H1 (cell line): ENCODE data around the gene SEZ6L. TPM values are rescaled to one million over a fixed set of nuclear protein-coding genes. Genes with fewer than 3 reads are reported as not detected.
A peak's percentile ranks its signal among the peaks of the same experiment; 100 is the strongest.

Experiments used
- CTCF ChIA-PET: fragments of 300-600 bp; sonication (Branson Sonifier 250); formaldehyde crosslinking; loops from one replicate; lab custom pipeline; 2021; ENCODE audit not compliant: partially characterized antibody; lab: Charles Lee
- POLR2A ChIA-PET: fragments of 300-600 bp; sonication (Branson Sonifier 250); formaldehyde crosslinking; loops from one replicate; lab custom pipeline; 2021; ENCODE audit warnings: inconsistent platforms; ENCODE audit not compliant: partially characterized antibody; lab: Charles Lee
- DNase-seq, 2 experiments: peaks; one replicate each; pipeline versions ENCODE4 v3.0.0 to v3.0.0-alpha.2; 2010 to 2022; ENCODE audit warnings: low spot score in 2 of 2, low read depth in 1 of 2, mixed read lengths in 1 of 2
- FAIRE-seq: peaks from 2 replicates; lab custom pipeline; 2011; peaks lifted over from hg19 to GRCh38; lab: Jason Lieb, UNC
- H2AFZ ChIP-seq: 2 replicates; pipeline ENCODE4 v1.8.1; 2012; ENCODE audit warnings: low read length, inconsistent platforms
- H2AK5ac ChIP-seq: 2 replicates; pipeline ENCODE4 v1.6.1; 2013; ENCODE audit warnings: low read depth, low read length
- H2BK120ac ChIP-seq: replicated peaks from 2 replicates; pipeline ENCODE3; 2013; ENCODE audit warnings: low read depth, low read length, inconsistent platforms
- H2BK12ac ChIP-seq: 2 replicates; pipeline ENCODE4 v1.6.1; 2013; ENCODE audit warnings: low read depth, low read length
- H2BK15ac ChIP-seq: 2 replicates; pipeline ENCODE4 v1.6.1; 2013; ENCODE audit warnings: low read length
- H2BK20ac ChIP-seq: 2 replicates; pipeline ENCODE4 v1.6.1; 2013; ENCODE audit warnings: low read length
- H2BK5ac ChIP-seq: 2 replicates; pipeline ENCODE4 v1.6.1; 2013; ENCODE audit warnings: low read depth, low read length
- H3K14ac ChIP-seq: 2 replicates; pipeline ENCODE4 v1.6.1; 2013; ENCODE audit warnings: inconsistent platforms; ENCODE audit not compliant: insufficient read length
- H3K18ac ChIP-seq: 2 replicates; pipeline ENCODE4 v1.6.1; 2013; ENCODE audit warnings: low read length; ENCODE audit errors: extremely low read depth
- H3K23ac ChIP-seq: 2 replicates; pipeline ENCODE4 v1.6.1; 2013; ENCODE audit warnings: inconsistent platforms; ENCODE audit not compliant: insufficient read length
- H3K23me2 ChIP-seq: 2 replicates; pipeline ENCODE4 v1.6.1; 2013; ENCODE audit warnings: low read depth, low read length
- H3K27ac ChIP-seq: 2 replicates; pipeline ENCODE4 v1.6.1; 2011; ENCODE audit warnings: low read depth, low read length, inconsistent platforms
- H3K27me3 ChIP-seq, 4 experiments: replicated peaks in 1 of 4; 1 replicate in 1 of 4; 2 replicates in 3 of 4; pipeline versions ENCODE4 v1.6.1 to v1.8.1; 2011 to 2013; ENCODE audit warnings: low read length in 3 of 4, mild to moderate bottlenecking in 3 of 4, inconsistent platforms in 2 of 4, mixed read lengths in 2 of 4, moderate library complexity in 1 of 4; ENCODE audit not compliant: control insufficient read depth in 3 of 4, insufficient read depth in 3 of 4; ENCODE audit errors: extremely low read depth in 1 of 4
- H3K36me3 ChIP-seq, 4 experiments: 2 replicates each; pipeline versions ENCODE4 v1.6.1 to v1.8.1; 2011 to 2013; ENCODE audit warnings: mild to moderate bottlenecking in 4 of 4, low read length in 3 of 4, moderate library complexity in 2 of 4, control low read depth in 1 of 4, inconsistent platforms in 1 of 4; ENCODE audit not compliant: insufficient read depth in 4 of 4, control insufficient read depth in 2 of 4
- H3K4ac ChIP-seq: replicated peaks from 2 replicates; pipeline ENCODE3; 2013; ENCODE audit warnings: low read length, low read depth, mixed read lengths, inconsistent platforms; ENCODE audit not compliant: insufficient read length
- H3K4me1 ChIP-seq, 4 experiments: replicated peaks in 1 of 4; 1 replicate in 1 of 4; 2 replicates in 3 of 4; pipeline versions ENCODE4 v1.6.1 to v1.8.1; 2011 to 2013; ENCODE audit warnings: low read length in 3 of 4, inconsistent platforms in 2 of 4, mixed read lengths in 1 of 4; ENCODE audit not compliant: insufficient read depth in 4 of 4, control insufficient read depth in 3 of 4
- H3K4me2 ChIP-seq, 2 experiments: 2 replicates each; pipeline versions ENCODE4 v1.6.1 to v1.8.1; 2011 to 2013; ENCODE audit warnings: low read depth in 2 of 2, low read length in 2 of 2, control low read depth in 1 of 2, inconsistent platforms in 1 of 2, mild to moderate bottlenecking in 1 of 2; ENCODE audit not compliant: insufficient read depth in 1 of 2
- H3K4me3 ChIP-seq, 4 experiments: fragments of 200-600, 300-600 bp in 1 of 4; sonication (generic), shearing (Covaris generic), sonication (Bioruptor Twin) in 1 of 4; 2 replicates each; pipeline versions ENCODE4 v1.5.1 to v1.8.1; 2011 to 2016; ENCODE audit warnings: low read length in 4 of 4, low read depth in 3 of 4, control low read depth in 2 of 4, inconsistent platforms in 2 of 4, mild to moderate bottlenecking in 2 of 4, mixed read lengths in 1 of 4, moderate library complexity in 1 of 4; ENCODE audit not compliant: insufficient read depth in 2 of 4; ENCODE audit errors: extremely low read depth in 1 of 4
- H3K56ac ChIP-seq: replicated peaks from 2 replicates; pipeline ENCODE3; 2013; ENCODE audit warnings: low read depth, mild to moderate bottlenecking, mixed read lengths, low read length, inconsistent platforms; ENCODE audit not compliant: insufficient read length
- H3K79me1 ChIP-seq: 2 replicates; pipeline ENCODE4 v1.6.1; 2013; ENCODE audit warnings: low read depth, low read length, control low read depth
- H3K79me2 ChIP-seq, 2 experiments: 2 replicates each; pipeline versions ENCODE4 v1.6.1 to v1.8.1; 2012 to 2013; ENCODE audit warnings: low read length in 2 of 2, mild to moderate bottlenecking in 2 of 2, inconsistent platforms in 1 of 2; ENCODE audit not compliant: insufficient read depth in 2 of 2, control insufficient read depth in 1 of 2
- H3K9ac ChIP-seq, 4 experiments: replicated peaks in 1 of 4; 1 replicate in 1 of 4; 2 replicates in 3 of 4; pipeline versions ENCODE4 v1.6.1 to v1.8.1; 2011 to 2013; ENCODE audit warnings: low read depth in 3 of 4, low read length in 3 of 4, control low read depth in 2 of 4, mild to moderate bottlenecking in 2 of 4, moderate library complexity in 2 of 4, inconsistent platforms in 1 of 4; ENCODE audit errors: extremely low read depth in 1 of 4
- H3K9me3 ChIP-seq, 2 experiments: 2 replicates each; pipeline versions ENCODE4 v1.6.1 to v1.8.1; 2012 to 2013; ENCODE audit warnings: mild to moderate bottlenecking in 2 of 2, moderate library complexity in 2 of 2, control low read depth in 1 of 2, inconsistent platforms in 1 of 2, low read depth in 1 of 2, low read length in 1 of 2, mixed read lengths in 1 of 2; ENCODE audit not compliant: insufficient read depth in 2 of 2
- H4K20me1 ChIP-seq, 2 experiments: replicated peaks in 1 of 2; 2 replicates each; pipeline versions ENCODE3 to v1.8.1; 2011 to 2013; ENCODE audit warnings: inconsistent platforms in 2 of 2, low read length in 2 of 2, mild to moderate bottlenecking in 1 of 2; ENCODE audit not compliant: insufficient read depth in 2 of 2, control insufficient read depth in 1 of 2
- H4K5ac ChIP-seq: 2 replicates; pipeline ENCODE4 v1.6.1; 2013; ENCODE audit warnings: low read length, low read depth, mixed read lengths, inconsistent platforms; ENCODE audit not compliant: insufficient read length
- H4K8ac ChIP-seq: 2 replicates; pipeline ENCODE4 v1.8.0; 2013; ENCODE audit warnings: mild to moderate bottlenecking, moderate library complexity, low read length, inconsistent platforms; ENCODE audit not compliant: insufficient read depth; ENCODE audit errors: extremely low read depth
- H4K91ac ChIP-seq: replicated peaks from 2 replicates; pipeline ENCODE3; 2013; ENCODE audit warnings: low read length, mixed read lengths, inconsistent platforms; ENCODE audit not compliant: insufficient read length
- BCL11A ChIP-seq, 2 experiments: IDR thresholded peaks; one replicate each; pipeline ENCODE4 v1.6.1; 2011; ENCODE audit warnings: low read depth in 2 of 2, low read length in 2 of 2, mild to moderate bottlenecking in 2 of 2
- SUZ12 ChIP-seq: fragments of 200-600 bp; sonication (generic); IDR thresholded peaks from 2 replicates; pipeline ENCODE4 v1.6.1; 2012; ENCODE audit warnings: mild to moderate bottlenecking, inconsistent platforms, low read length, moderate library complexity, mixed read lengths
- ZNF274 ChIP-seq: IDR thresholded peaks from 2 replicates; pipeline ENCODE4 v1.7.0; 2012; ENCODE audit warnings: low read length, borderline replicate concordance; ENCODE audit errors: extremely low read depth
- WGBS, 2 experiments: shearing (Covaris generic) in 1 of 2; methylation state at CpG; one replicate each; pipeline versions ENCODE4 v1.1.6 to v1.1.7; 2013 to 2015; ENCODE audit warnings: low lambda C conversion rate in 2 of 2, mixed read lengths in 2 of 2, inconsistent platforms in 1 of 2, low coverage in 1 of 2, missing lambda C conversion rate in 1 of 2; ENCODE audit not compliant: insufficient replicate concordance in 2 of 2, insufficient coverage in 1 of 2, insufficient read length in 1 of 2; ENCODE audit errors: extremely low coverage in 1 of 2, missing lambda C conversion rate in 1 of 2; 5-methylcytosine and 5-hydroxymethylcytosine counted together
- polyA plus RNA-seq, 7 experiments: library from polyadenylated mRNA; depleted of rRNA in 3 of 7; stranded (reverse) in 5 of 7; unstranded in 2 of 7; fragments of >200 nt in 5 of 7; fragments of 200-250 nt in 2 of 7; gene quantifications; 1 replicate in 5 of 7; 2 replicates in 1 of 7; 4 replicates in 1 of 7; pipeline versions ENCODE4 v1.2.1 to v1.2.3, GENCODE V29; 2011 to 2013; ENCODE audit warnings: missing spikeins in 2 of 7, mixed read lengths in 2 of 7
- total RNA-seq: library from RNA; stranded (reverse); fragmentation: NEBNext Ultra II Directional; extraction: Animal tissue kit (Norgen Biotek cat#: 25700); gene quantifications from 2 replicates; pipeline ENCODE4 v1.2.1, GENCODE V29; 2021

SEZ6L gene
- total and polyA plus RNA-seq, 2 of the 8 experiments (the other 6 are each of a cell fraction or from before 2014, with no cell fraction given): 0.06 to 0.33 TPM

- no peak overlapping the region for H2BK120ac ChIP-seq
- TF ChIP-seq SUZ12 (no peak), BCL11A (IDR thresholded peaks at IDR 0.05; ENCODE audit: low read depth in 2 of 2, low read length in 2 of 2) (no peak), ZNF274 (no peak)
- FAIRE-seq (no peak), DNase-seq (no peak)
- H3K36me3 ChIP-seq: no peaks in the 10 kb centered on the region; a peak in 1 of 8 replicates
- H4K5ac ChIP-seq: no peak overlapping the region
- peak overlapping the region; percentile 41; the same call in 1 of the 2 replicates for H2AK5ac ChIP-seq
- H3K9ac ChIP-seq: no peak overlapping the region
- peaks cover 7% of the 10 kb centered on the region; the same call in 1 of the 2 replicates for H3K23me2 ChIP-seq
- peaks cover 0 to 6% of the 10 kb centered on the region in 2 experiments for H4K20me1 ChIP-seq
- no peak overlapping the region for H3K4me3 ChIP-seq
- no peak overlapping the region for H2BK5ac ChIP-seq
- 0 out of 2 replicates have a peak overlapping the region, but pooled peaks have one; percentile 77 for H2BK12ac ChIP-seq
- no peaks in the 10 kb centered on the region; a peak in 1 of 7 replicates for H3K27me3 ChIP-seq
- H2BK20ac ChIP-seq: no peak overlapping the region
- H3K79me1 ChIP-seq: 0 out of 2 replicates have a peak, but pooled peaks cover 3% of the 10 kb centered on the region
- H3K4me1 ChIP-seq: no peaks in the 10 kb centered on the region
- no peak overlapping the region for H3K4ac ChIP-seq
- no peak overlapping the region for H3K23ac ChIP-seq
- ChIA-PET POLR2A (no interaction called here), CTCF (interaction anchor here (1.2 to 19.8 kb wide), 4 partner anchors 156 to 431 kb away, joined by 3 to 246 read pairs (median 5); partner anchors contain the start of gene SEZ6L)
- H3K14ac ChIP-seq: no peak overlapping the region
- H2BK15ac ChIP-seq: no peak overlapping the region
- 88% methylated on average over 18 of the region's 20 CpGs; no CpG with 5 or more reads in 1 of the 2 experiments for WGBS, 2 experiments
- no peak overlapping the region for H2AFZ ChIP-seq
- H4K8ac ChIP-seq: no peak overlapping the region
- no peak overlapping the region for H3K27ac ChIP-seq
- no peaks in the 10 kb centered on the region for H3K9me3 ChIP-seq
- H3K79me2 ChIP-seq: no peaks in the 10 kb centered on the region
- peak overlapping the region; percentile 99 for H3K56ac ChIP-seq
- H4K91ac ChIP-seq: no peak overlapping the region
- H3K4me2 ChIP-seq: no peak overlapping the region
- H3K18ac ChIP-seq: no peak overlapping the region
These were observed 157.5 kb downstream of the SEZ6L start for GRCh38 chr22:26326803-26327202.
